ENCODE data around the gene RAET1E. TPM values are rescaled to one million over a fixed set of nuclear protein-coding genes. Genes with fewer than 3 reads are reported as not detected.
A peak's percentile ranks its signal among the peaks of the same experiment; 100 is the strongest.

RAET1E gene
- total and polyA plus RNA-seq, 9 of the 15 experiments (the other 6 are each of a cell fraction or from before 2014, with no cell fraction given), result not detected

- WGBS (ENCODE audit: insufficient coverage, low coverage, missing lambda C conversion rate), result 5% methylated on average over 5 of the region's 5 CpGs
- peaks cover 14 to 65% of the 10 kb centered on the region in 2 experiments; a peak in 4 of 5 replicates for H3K27me3 ChIP-seq (ENCODE audit: control insufficient read depth in 2 of 2, insufficient read depth in 2 of 2, low read length in 2 of 2)
- ChIA-PET POLR2A (no interaction called here), CTCF (ENCODE audit: low intra/inter-chr PET ratio) (no interaction called here)
- peak; percentile 44 for TF ChIP-seq CBX8 (IDR thresholded peaks at IDR 0.05; ENCODE audit: borderline replicate concordance, extremely low read depth, low read depth, low read length, poor library complexity, severe bottlenecking)
- no peak for TF ChIP-seq ERF (CRISPR knock-in tag; IDR thresholded peaks at IDR 0.05)
- H3K27ac ChIP-seq (ENCODE audit: extremely low read depth, low read depth, low read length), result no peak overlapping the region
- H4K20me1 ChIP-seq (replicated peaks; ENCODE audit: control insufficient read depth, insufficient read depth, low read length), result no peaks in the 10 kb centered on the region
- in situ Hi-C loops (cut with MboI) (loop anchor here (5.0 kb wide), 1 partner anchor 68 kb away; no protein-coding TSS in a partner anchor), intact Hi-C loops (cut with micrococcal nuclease) (loop anchor here (10.0 kb wide), 1 partner anchor 335 kb away; no protein-coding TSS in a partner anchor)
- no peak overlapping the region for H3K4me3 ChIP-seq
- no peaks in the 10 kb centered on the region for H3K9me3 ChIP-seq (replicated peaks; ENCODE audit: control insufficient read depth, insufficient read depth, low read depth, low read length)
- no TSS peak for BruUV-seq (replicated peaks)
- H3K4me1 ChIP-seq (replicated peaks in 1 of 2; ENCODE audit: control insufficient read depth in 2 of 2, insufficient read depth in 2 of 2, low read length in 2 of 2), result peaks cover 0 to 26% of the 10 kb centered on the region in 2 experiments; a peak in 2 of 5 replicates
- no peak for ATAC-seq
- H3K79me2 ChIP-seq (ENCODE audit: control insufficient read depth, insufficient read depth, low read length), result no peaks in the 10 kb centered on the region
- no peaks in the 10 kb centered on the region for H3K9me1 ChIP-seq (ENCODE audit: control insufficient read depth, insufficient read depth, low read length)
- no peak overlapping the region for H2AFZ ChIP-seq (ENCODE audit: low read depth, low read length)
- H3K9ac ChIP-seq (ENCODE audit: insufficient read depth in 1 of 2, low read depth in 2 of 2, low read length in 2 of 2), result no peak overlapping the region
- FAIRE-seq, result no peak
- H3K36me3 ChIP-seq (ENCODE audit: control insufficient read depth, insufficient read depth, low read length), result no peaks in the 10 kb centered on the region
- DNase-seq (ENCODE audit: extremely low read depth in 1 of 4, low spot score in 3 of 4), result no peak
- no peak overlapping the region for H3K4me2 ChIP-seq (ENCODE audit: insufficient read depth, low read length)
Observed at GRCh38 chr6:149939356-149939648, 41.4 kb upstream of the RAET1E start.

GRCh38 chr6:149938571-149939355 lies 40.9 kb upstream of the RAET1E start:
- H3K27me3 ChIP-seq (ENCODE audit: control insufficient read depth in 2 of 2, insufficient read depth in 2 of 2, low read length in 2 of 2), result peaks cover 14 to 65% of the 10 kb centered on the region in 2 experiments; a peak in 4 of 5 replicates
- DNase-seq (ENCODE audit: extremely low read depth in 1 of 4, low spot score in 3 of 4), result peak in 1 of 4 experiments; percentile 14
- no peak for FAIRE-seq
- H3K36me3 ChIP-seq (ENCODE audit: control insufficient read depth, insufficient read depth, low read length), result no peaks in the 10 kb centered on the region
- H4K20me1 ChIP-seq (replicated peaks; ENCODE audit: control insufficient read depth, insufficient read depth, low read length), result no peaks in the 10 kb centered on the region
- 5% methylated on average over 52 of the region's 58 CpGs for WGBS (ENCODE audit: insufficient coverage, low coverage, missing lambda C conversion rate)
- H3K4me3 ChIP-seq, result peak overlapping the region; percentile 19
- no peaks in the 10 kb centered on the region for H3K79me2 ChIP-seq (ENCODE audit: control insufficient read depth, insufficient read depth, low read length)
- H3K9me3 ChIP-seq (replicated peaks; ENCODE audit: control insufficient read depth, insufficient read depth, low read depth, low read length), result no peaks in the 10 kb centered on the region
- BruUV-seq (replicated peaks), result no TSS peak
- H3K4me1 ChIP-seq (replicated peaks in 1 of 2; ENCODE audit: control insufficient read depth in 2 of 2, insufficient read depth in 2 of 2, low read length in 2 of 2), result peaks cover 0 to 26% of the 10 kb centered on the region in 2 experiments; a peak in 2 of 5 replicates
- H3K27ac ChIP-seq (ENCODE audit: extremely low read depth, low read depth, low read length), result no peak overlapping the region
- POLR2A ChIA-PET, result interaction anchor here (0.6 to 0.7 kb wide), 2 partner anchors 33 to 419 kb away, joined by 3 read pairs; no protein-coding TSS in a partner anchor
- no peaks in the 10 kb centered on the region for H3K9me1 ChIP-seq (ENCODE audit: control insufficient read depth, insufficient read depth, low read length)
- in situ Hi-C loops (cut with MboI) (loop anchor here (5.0 kb wide), 1 partner anchor 69 kb away; no protein-coding TSS in a partner anchor), intact Hi-C loops (cut with micrococcal nuclease) (loop anchor here (10.0 kb wide), 1 partner anchor 336 kb away; no protein-coding TSS in a partner anchor)
- no peak for ATAC-seq
- H3K4me2 ChIP-seq (ENCODE audit: insufficient read depth, low read length), result peak overlapping the region; percentile 51
- peak overlapping the region in 1 of 2 experiments; percentile 87; a peak in 3 of 4 replicates for H3K9ac ChIP-seq (ENCODE audit: insufficient read depth in 1 of 2, low read depth in 2 of 2, low read length in 2 of 2)
- CTCF ChIA-PET (ENCODE audit: low intra/inter-chr PET ratio), result interaction anchor here (0.6 kb wide), 1 partner anchor 117 kb away, joined by 3 read pairs; no protein-coding TSS in a partner anchor
- H2AFZ ChIP-seq (ENCODE audit: low read depth, low read length), result peak overlapping the region; percentile 83
- TF ChIP-seq NBN (IDR thresholded peaks at IDR 0.05; ENCODE audit: low read depth) (no peak), FOXK1 (CRISPR knock-in tag; IDR thresholded peaks at IDR 0.05; ENCODE audit: borderline replicate concordance) (no peak), POLR2G (IDR thresholded peaks at IDR 0.05; ENCODE audit: low read depth, low read length) (0 out of 2 replicates have a peak, but pooled peaks have one; percentile 34), ATF1 (CRISPR knock-in tag; IDR thresholded peaks at IDR 0.05) (no peak), ATF1 (tag; IDR thresholded peaks at IDR 0.05) (0 out of 2 replicates have a peak, but pooled peaks have one; percentile 27), ZNF436 (CRISPR knock-in tag; IDR thresholded peaks at IDR 0.05) (no peak), ZBTB11 (CRISPR knock-in tag; IDR thresholded peaks at IDR 0.05) (no peak), PTTG1 (tag; IDR thresholded peaks at IDR 0.05; ENCODE audit: low read depth) (no peak)

Data from K562 (cell line).